NCI-H128 (cell line): ENCODE measurements around the gene LRRC63.
"Not testable (repeated sequence)": the region's sequence is repeated elsewhere in the genome, so short reads cannot be mapped to it uniquely, and the experiment has no call there.

Experiments
- DNase-seq: peaks from one replicate; lab custom pipeline; 2025; ENCODE audit not compliant: unreplicated experiment; lab: John Stamatoyannopoulos, UW

LRRC63 gene

GRCh38 chr13:46211483-46212351 is at the start of gene LRRC63:
TSS of gene LRRC63 (plus strand) at chr13:46211928. CDS start at chr13:46213035, 1,107 bp downstream.
- peak; percentile 60 for DNase-seq

DNA sequence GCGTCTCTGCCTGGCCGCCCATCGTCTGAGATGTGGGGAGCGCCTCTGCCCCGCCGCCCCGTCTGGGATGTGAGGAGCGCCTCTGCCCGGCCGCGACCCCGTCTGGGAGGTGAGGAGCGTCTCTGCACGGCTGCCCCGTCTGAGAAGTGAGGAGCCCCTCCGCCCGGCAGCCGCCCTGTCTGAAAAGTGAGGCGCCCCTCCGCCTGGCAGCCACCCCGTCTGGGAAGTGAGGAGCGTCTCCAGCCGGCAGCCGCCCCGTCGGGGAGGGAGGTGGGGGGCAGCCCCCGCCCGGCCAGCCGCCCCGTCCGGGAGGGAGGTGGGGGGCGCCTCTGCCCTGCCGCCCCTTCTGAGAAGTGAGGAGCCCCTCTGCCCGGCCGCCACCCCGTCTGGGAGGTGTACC is 49.0 kb upstream of the LRRC63 start:
- not testable (repeated sequence) for DNase-seq

DNA sequence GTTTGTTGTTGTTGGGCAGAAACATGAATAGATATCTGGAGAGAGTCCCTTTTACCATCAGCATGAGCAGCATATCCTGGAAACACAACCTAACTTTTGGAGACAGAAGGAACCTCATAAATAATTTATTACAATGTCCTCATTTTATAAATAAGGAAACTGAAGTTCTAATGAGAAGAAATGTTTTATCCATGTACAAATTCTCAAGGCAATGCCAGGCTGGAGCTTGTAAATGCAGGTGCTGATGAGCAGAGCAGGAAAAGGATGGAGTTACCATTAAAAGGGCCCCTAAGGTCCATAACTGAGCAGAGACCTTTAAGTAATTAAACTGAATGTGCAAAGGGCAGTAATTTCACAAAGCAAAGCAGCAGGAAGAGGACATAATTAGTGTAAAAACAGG is 47.1 kb upstream of the LRRC63 start:
- no peak for DNase-seq

DNA sequence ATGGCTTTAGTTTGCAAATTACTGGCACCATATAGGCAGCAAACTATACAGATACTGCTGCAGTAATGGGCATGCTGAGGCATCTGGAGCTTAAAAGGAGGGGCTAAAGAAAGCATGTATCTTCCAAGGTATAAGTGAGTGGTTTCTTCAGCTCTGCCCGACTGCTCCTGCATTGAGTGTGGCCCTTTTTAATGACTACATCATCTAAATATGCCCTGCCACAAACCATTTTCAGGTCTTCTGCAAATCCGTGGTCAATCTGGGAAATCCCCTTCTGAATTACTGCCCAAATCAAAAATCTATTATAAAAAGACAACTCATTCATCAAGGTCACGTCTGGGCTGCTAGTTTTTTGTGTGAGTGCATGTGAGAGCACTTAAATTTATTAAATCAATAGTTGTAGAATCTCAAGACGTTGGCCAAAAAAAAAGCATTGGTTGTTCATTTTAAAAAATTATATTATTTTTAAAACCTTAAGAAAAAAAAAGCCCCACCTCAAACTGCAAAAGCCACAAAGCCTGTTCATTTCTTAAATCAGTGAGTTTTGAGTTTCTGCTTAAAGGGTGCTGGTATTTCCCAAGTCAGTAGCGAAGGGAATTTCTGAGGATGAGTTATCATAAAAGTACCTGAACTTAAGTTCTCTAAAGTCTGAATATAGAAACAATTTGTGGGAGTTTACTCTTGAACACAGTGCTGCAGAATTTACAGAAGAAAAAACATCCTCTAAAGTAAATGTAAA is 46.1 kb upstream of the LRRC63 start:
- no peak for DNase-seq

- no peak for DNase-seq
These were observed 45.5 kb upstream of the LRRC63 start for GRCh38 chr13:46166224-46166584.

- no peak for DNase-seq
These were observed 44.6 kb upstream of the LRRC63 start for GRCh38 chr13:46166947-46167610.

DNA sequence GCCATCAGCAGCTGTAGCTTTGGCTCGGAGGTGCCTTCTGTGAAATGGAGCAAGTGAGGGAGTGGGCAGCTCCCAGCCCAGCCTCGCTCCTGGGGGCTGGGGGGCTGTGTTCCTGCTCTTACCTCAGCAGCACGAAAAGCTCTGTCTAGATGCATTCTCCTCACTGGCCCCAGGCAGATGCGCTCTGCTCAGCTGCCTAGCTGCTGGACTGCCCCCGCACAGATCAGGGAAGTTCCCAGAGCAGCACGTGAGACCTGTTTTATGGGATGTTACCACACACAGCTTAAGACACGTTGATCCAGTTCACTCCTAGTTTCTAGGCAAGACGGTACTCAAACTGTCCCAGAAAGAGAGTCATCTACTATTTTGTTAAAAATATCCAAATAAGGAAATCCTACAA is 43.4 kb upstream of the LRRC63 start:
- no peak for DNase-seq

- no peak for DNase-seq
These were observed 42.9 kb upstream of the LRRC63 start for GRCh38 chr13:46168783-46169182.

GRCh38 chr13:46169758-46170157 is 42.0 kb upstream of the LRRC63 start:
- no peak for DNase-seq

GRCh38 chr13:46170268-46170667 is 41.5 kb upstream of the LRRC63 start:
- no peak for DNase-seq

GRCh38 chr13:46170687-46171086 is 41.0 kb upstream of the LRRC63 start:
- DNase-seq, result no peak

GRCh38 chr13:46171217-46171616 is 40.5 kb upstream of the LRRC63 start:
- no peak for DNase-seq

- no peak for DNase-seq
These were observed 40.0 kb upstream of the LRRC63 start for GRCh38 chr13:46171739-46172138.

GRCh38 chr13:46172531-46172991 is 39.2 kb upstream of the LRRC63 start:
- no peak for DNase-seq

- DNase-seq, result no peak
These were observed 38.1 kb upstream of the LRRC63 start for GRCh38 chr13:46173656-46174055.

DNA sequence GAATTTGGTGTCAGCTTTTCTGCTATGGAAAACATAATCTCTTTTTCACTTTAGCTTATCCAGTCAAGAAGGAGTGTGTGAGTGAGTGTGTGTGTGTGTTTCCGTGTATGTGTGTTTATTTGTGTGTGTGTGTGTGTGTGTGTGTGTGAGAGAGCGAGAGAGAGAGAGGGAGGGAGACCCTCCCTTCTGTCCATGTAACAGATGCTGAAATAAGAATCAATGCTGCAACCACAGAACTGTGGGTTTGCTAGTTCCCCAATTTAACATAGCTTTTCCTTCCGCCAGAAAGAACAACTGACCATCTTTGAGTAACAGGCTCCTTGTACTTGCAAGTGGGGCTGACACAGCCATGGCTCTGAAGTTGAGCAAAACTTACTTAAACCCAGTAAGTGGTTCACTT is 35.0 kb upstream of the LRRC63 start:
- DNase-seq, result no peak

DNA sequence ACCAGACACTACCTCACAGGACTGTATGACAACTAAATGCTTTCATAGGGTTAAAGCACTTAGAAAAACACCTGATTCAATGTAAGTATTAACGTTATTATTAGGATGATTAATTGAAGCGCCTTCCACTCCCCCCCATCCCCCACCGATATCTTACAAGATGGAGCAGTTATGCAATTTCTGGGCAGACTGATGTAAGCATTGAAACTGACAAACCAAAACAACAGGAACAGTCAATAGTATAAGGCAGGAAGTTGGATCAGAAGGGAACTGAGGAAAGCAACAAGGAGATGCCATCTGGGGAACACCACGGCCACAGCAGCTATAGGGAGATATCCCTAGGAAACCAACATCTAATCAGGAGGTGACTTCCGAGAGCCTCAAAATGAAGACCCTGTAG is 33.6 kb upstream of the LRRC63 start:
- DNase-seq, result no peak

DNA sequence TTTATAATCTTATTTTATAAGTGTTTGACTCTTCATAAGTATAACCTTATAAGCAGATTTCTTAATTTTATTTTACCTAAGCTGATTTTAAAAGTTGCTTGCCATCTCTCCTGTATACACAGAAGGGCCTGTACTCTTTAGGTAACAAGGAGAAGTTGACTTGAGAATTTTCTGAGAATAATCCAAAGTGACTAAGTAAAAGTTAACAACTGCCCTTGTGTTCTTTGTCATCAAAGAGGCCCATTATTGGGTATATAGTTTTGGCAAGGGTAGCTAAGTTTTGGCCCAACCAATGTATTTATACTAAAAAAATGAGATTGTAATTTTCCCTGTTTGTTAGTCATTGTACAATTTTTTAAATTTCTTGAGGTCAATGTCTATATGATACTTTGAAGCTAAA is 32.9 kb upstream of the LRRC63 start:
- DNase-seq, result no peak

DNA sequence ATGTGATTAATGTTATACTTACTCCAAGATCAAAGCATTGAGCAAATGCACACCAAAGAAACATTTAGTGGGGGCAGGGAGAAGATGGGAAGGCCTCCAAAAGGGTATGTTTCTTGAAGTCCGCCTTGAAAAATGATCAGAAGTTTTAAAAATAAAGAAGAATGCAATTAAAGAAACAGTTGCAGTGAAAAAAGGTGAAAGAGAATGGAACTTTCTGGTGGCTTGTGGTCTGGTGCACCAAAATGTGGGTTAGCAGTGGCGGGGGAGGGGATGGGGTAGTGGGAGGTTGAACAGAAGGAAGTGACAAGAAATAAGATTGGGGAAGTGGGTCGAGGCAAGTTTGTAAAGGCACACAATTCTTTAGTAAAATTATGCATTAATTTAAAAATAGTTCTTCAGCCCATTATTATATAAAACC is 32.2 kb upstream of the LRRC63 start:
- DNase-seq, result no peak

DNA sequence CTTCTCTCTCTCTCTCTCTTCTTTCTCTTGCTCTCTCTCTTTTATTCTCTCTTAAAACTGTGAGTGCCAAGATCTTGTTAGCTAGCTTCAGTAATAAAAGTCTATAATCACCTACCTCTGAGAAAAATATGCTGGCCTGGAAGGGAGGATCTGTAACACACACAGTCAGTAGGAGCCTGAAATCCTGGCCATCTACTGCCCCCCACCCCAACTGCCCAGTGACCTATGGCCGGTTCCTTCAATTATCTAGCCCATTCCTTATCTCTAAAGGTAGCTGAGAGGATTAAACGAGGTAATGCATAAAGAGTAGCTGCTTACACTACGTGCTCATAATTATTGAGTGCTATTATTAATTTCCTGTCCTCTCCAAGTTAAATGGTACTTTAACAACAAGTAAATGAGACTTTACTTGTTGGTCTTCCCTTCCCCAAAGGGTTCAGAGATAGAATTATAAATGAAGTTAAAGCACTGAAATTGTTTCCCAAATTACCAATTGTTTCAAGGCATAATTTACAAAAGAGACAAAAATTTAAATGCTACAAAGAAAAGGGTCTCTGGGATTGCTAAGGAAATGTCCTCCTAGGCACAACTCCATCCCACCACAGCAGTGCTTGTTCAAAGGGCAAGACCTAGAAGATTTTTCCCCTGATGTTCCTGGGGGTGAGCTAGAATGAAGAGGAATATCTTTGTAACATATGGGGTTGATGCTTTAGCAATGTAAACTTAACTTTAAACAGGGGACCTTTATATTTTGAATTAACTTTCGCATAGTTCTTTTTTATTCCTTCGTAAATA is 31.6 kb upstream of the LRRC63 start:
- no peak for DNase-seq

DNA sequence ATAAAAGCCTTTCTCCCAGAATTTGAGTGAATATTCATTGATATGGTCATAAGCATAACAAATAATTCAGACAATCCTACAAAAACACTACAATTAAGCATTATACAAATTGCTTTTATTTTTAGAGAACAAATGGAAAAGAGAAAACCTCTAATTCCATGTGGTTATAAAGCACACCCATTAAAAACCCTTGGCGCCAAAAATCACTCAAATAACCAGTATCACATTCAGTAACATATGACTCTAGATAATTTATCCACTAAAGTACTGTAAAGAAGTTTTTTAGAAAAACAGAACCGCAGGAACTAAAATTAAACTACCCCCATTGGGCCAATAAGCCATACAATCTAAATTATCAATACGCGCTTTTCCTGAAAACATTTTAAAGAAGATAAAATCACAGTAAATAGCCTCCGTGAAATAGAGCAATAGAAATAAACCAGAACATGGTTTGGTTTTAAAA is 30.3 kb upstream of the LRRC63 start:
- DNase-seq, result no peak
